Endothelial cell (in vitro differentiated cells): Measurements from ENCODE around the gene FBXL19. TPM values are rescaled to one million over a fixed set of nuclear protein-coding genes. Genes with fewer than 3 reads are reported as not detected.
A peak's percentile ranks its signal among the peaks of the same experiment; 100 is the strongest.

Experiments
- DNase-seq: peaks from one replicate; pipeline ENCODE4 v3.0.0; 2021; ENCODE audit warnings: low spot score
- H3K27ac Mint-ChIP-seq: one replicate; pipeline ENCODE4 v1.8.0; 2021; ENCODE audit warnings: mixed read lengths, inconsistent platforms; ENCODE audit not compliant: unreplicated experiment
- H3K27me3 Mint-ChIP-seq: one replicate; pipeline ENCODE4 v1.8.0; 2021; ENCODE audit warnings: mild to moderate bottlenecking, moderate library complexity, mixed read lengths, inconsistent platforms; ENCODE audit not compliant: unreplicated experiment
- H3K36me3 Mint-ChIP-seq: one replicate; pipeline ENCODE4 v1.8.0; 2021; ENCODE audit warnings: mild to moderate bottlenecking, low read depth, mixed read lengths, inconsistent platforms; ENCODE audit not compliant: unreplicated experiment
- H3K4me1 Mint-ChIP-seq: one replicate; pipeline ENCODE4 v1.8.0; 2021; ENCODE audit warnings: mild to moderate bottlenecking, mixed read lengths, inconsistent platforms; ENCODE audit not compliant: unreplicated experiment
- H3K4me3 Mint-ChIP-seq: one replicate; pipeline ENCODE4 v1.8.0; 2021; ENCODE audit warnings: mild to moderate bottlenecking, mixed read lengths, inconsistent platforms; ENCODE audit not compliant: unreplicated experiment
- H3K9me3 Mint-ChIP-seq: one replicate; pipeline ENCODE4 v1.8.0; 2021; ENCODE audit warnings: mixed read lengths, inconsistent platforms; ENCODE audit not compliant: unreplicated experiment
- total RNA-seq: library from RNA; stranded (reverse); fragmentation: NEBNext Ultra II Directional; extraction: Animal tissue kit (Norgen Biotek cat#: 25700); gene quantifications from one replicate; pipeline ENCODE4 v1.2.1, GENCODE V29; 2021; ENCODE audit not compliant: unreplicated experiment
- TF ChIP-seq, protein P1 (sequence below): fragments of 200-600 bp; sonication (generic); IDR thresholded peaks from one replicate; pipeline ENCODE4 v1.5.0; 2021; ENCODE audit warnings: antibody characterized with exemption; ENCODE audit not compliant: unreplicated experiment

FBXL19 gene
- total RNA-seq, 1 donor from 2014 or later: 117 TPM

GRCh38 chr16:30895627-30896260 is 27.6 kb upstream of the FBXL19 start:
- peak overlapping the region; percentile 97 for H3K27ac Mint-ChIP-seq
- peaks cover 16% of the 10 kb centered on the region for H3K36me3 Mint-ChIP-seq
- H3K4me1 Mint-ChIP-seq: peaks cover 34% of the 10 kb centered on the region
- TF ChIP-seq, protein P1, sequence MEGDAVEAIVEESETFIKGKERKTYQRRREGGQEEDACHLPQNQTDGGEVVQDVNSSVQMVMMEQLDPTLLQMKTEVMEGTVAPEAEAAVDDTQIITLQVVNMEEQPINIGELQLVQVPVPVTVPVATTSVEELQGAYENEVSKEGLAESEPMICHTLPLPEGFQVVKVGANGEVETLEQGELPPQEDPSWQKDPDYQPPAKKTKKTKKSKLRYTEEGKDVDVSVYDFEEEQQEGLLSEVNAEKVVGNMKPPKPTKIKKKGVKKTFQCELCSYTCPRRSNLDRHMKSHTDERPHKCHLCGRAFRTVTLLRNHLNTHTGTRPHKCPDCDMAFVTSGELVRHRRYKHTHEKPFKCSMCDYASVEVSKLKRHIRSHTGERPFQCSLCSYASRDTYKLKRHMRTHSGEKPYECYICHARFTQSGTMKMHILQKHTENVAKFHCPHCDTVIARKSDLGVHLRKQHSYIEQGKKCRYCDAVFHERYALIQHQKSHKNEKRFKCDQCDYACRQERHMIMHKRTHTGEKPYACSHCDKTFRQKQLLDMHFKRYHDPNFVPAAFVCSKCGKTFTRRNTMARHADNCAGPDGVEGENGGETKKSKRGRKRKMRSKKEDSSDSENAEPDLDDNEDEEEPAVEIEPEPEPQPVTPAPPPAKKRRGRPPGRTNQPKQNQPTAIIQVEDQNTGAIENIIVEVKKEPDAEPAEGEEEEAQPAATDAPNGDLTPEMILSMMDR: no peak
- H3K9me3 Mint-ChIP-seq: no peaks in the 10 kb centered on the region
- H3K27me3 Mint-ChIP-seq: peaks cover 27% of the 10 kb centered on the region
- peak overlapping the region; percentile 92 for H3K4me3 Mint-ChIP-seq
- DNase-seq: no peak

DNA sequence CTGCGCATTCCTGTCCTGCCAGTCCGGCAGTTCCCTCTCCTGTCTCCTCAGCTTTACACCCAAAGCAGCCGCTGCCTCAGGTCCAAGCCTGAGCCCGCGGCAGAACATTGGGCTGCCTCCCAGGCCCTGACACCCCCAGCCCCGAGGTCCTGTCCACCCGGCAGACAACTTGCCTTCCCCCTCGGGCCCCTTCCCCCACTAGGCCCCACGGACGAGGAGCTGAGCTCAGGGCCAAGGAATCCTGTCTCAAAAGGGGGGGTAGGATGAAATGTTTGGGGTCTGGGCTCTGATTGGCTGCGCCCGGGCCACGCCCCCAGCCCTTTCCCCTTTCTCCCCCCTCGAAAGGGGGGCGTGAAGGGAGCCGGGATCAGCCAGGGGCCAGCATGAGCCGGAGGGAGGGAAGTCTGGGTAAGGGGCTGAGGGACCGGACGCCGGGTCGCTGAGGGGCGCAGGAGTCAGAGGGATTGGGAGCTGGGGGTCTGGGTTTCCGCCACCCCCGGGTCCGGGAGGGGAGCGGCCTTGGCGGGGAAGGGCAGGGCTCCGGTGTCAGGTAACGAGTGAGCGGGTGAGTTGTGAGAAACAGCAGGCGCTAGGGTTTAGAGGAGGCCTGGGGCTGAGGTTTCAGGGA is 27.0 kb upstream of the FBXL19 start, which contains the start of gene CTF1:
Gene CTF1 (plus strand): TSS at position 354 of the 628 bp plus-strand sequence. CDS start 30 bp downstream, at position 384.
- peak; percentile 66 for DNase-seq
- peaks cover 23% of the 10 kb centered on the region for H3K27me3 Mint-ChIP-seq

GRCh38 chr16:30896889-30897733 is 26.3 kb upstream of the FBXL19 start:
- peak; percentile 85 for DNase-seq
- Mint-ChIP-seq H3K9me3 (no peaks in the 10 kb centered on the region), H3K4me1 (peaks cover 34% of the 10 kb centered on the region), H3K4me3 (peak overlapping the region; percentile 92), H3K36me3 (peaks cover 11% of the 10 kb centered on the region), H3K27ac (peak overlapping the region; percentile 97), H3K27me3 (peaks cover 20% of the 10 kb centered on the region)
- TF ChIP-seq, protein P1: no peak

More for the DNA sequence above, 27.0 kb upstream of the FBXL19 start, which contains the start of gene CTF1:
- Mint-ChIP-seq H3K9me3 (no peaks in the 10 kb centered on the region), H3K4me1 (peaks cover 34% of the 10 kb centered on the region), H3K36me3 (peaks cover 14% of the 10 kb centered on the region), H3K27ac (peak within 1 kb of the TSS; percentile 97), H3K4me3 (peak within 1 kb of the TSS; percentile 92)
- TF ChIP-seq, protein P1: no peak

DNA sequence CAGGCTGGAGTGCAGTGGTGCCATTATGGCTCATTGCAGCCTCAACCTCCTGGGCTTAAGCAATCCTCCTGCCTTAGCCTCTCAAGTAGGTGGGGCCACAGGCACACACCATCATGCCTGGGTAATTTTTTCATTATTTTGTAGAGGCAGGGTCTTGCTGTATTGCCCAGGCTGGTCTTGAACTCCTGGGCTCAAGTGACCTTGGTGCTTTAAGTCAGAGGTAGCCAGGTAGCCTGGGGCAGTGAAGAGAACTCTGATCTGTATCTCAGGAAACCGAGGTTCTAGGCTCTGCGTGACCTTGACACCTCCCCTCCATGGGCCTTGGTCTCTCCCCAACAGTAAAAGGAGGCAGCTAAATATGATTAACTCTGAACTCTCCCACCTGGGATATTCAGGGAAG is 23.6 kb upstream of the FBXL19 start:
- Mint-ChIP-seq H3K36me3 (peaks cover 8% of the 10 kb centered on the region), H3K9me3 (no peaks in the 10 kb centered on the region), H3K4me3 (no peak overlapping the region), H3K4me1 (peaks cover 43% of the 10 kb centered on the region), H3K27me3 (peaks cover 15% of the 10 kb centered on the region), H3K27ac (no peak overlapping the region)
- DNase-seq: no peak
- TF ChIP-seq, protein P1: no peak
